Neural cell (in vitro differentiated cells): ENCODE measurements around the gene C9orf72. TPM values are rescaled to one million over a fixed set of nuclear protein-coding genes. Genes with fewer than 3 reads are reported as not detected.

Experiments used
- H2AFZ ChIP-seq: fragments of 200-600, 300-800 bp; sonication (generic), shearing (Covaris generic); 2 replicates; pipeline ENCODE4 v1.6.0; 2014; ENCODE audit warnings: low read depth, mild to moderate bottlenecking, antibody characterized with exemption, low read length, moderate library complexity
- H3F3A ChIP-seq: fragments of 200-600 bp; shearing (Covaris generic); 2 replicates; pipeline ENCODE4 v1.6.1; 2016; ENCODE audit warnings: mild to moderate bottlenecking, moderate library complexity, mixed read lengths, antibody characterized with exemption, low read length; ENCODE audit not compliant: insufficient read depth, poor library complexity, severe bottlenecking
- H3K27ac ChIP-seq: fragments of 200-600, 300-800 bp; sonication (generic), shearing (Covaris generic); 2 replicates; pipeline ENCODE4 v1.5.1; 2014; ENCODE audit warnings: mild to moderate bottlenecking, low read length, moderate library complexity
- H3K27me3 ChIP-seq: fragments of 300-800, 200-600 bp; sonication (generic), shearing (Covaris generic); 2 replicates; pipeline ENCODE4 v1.6.0; 2014; ENCODE audit warnings: mild to moderate bottlenecking, low read depth, low read length, moderate library complexity; ENCODE audit not compliant: insufficient read depth
- H3K36me3 ChIP-seq: fragments of 300-800, 200-600 bp; sonication (generic), shearing (Covaris generic); 2 replicates; pipeline ENCODE4 v1.5.1; 2014; ENCODE audit warnings: mild to moderate bottlenecking, antibody characterized with exemption, low read length, moderate library complexity; ENCODE audit not compliant: insufficient read depth
- H3K4me2 ChIP-seq: fragments of 300-800, 200-600 bp; sonication (generic), shearing (Covaris generic); 2 replicates; pipeline ENCODE4 v1.6.0; 2014; ENCODE audit warnings: mild to moderate bottlenecking, low read length
- H3K4me3 ChIP-seq: fragments of 300-800, 200-600 bp; sonication (generic), shearing (Covaris generic); 2 replicates; pipeline ENCODE4 v1.5.1; 2014; ENCODE audit warnings: mild to moderate bottlenecking, low read length, moderate library complexity
- H3K79me2 ChIP-seq: fragments of 200-600 bp; shearing (Covaris generic); replicated peaks from 2 replicates; pipeline ENCODE4 v1.6.0; 2014; ENCODE audit warnings: mild to moderate bottlenecking, low read length, moderate library complexity; ENCODE audit not compliant: insufficient read depth
- H3K9ac ChIP-seq: fragments of 300-800, 200-600 bp; sonication (generic), shearing (Covaris generic); 2 replicates; pipeline ENCODE4 v1.6.1; 2016; ENCODE audit warnings: mild to moderate bottlenecking, low read length, mixed read lengths
- H3K9me2 ChIP-seq: fragments of 200-600 bp; shearing (Covaris generic); 2 replicates; pipeline ENCODE4 v1.6.1; 2016; ENCODE audit warnings: mild to moderate bottlenecking, low read length, mixed read lengths; ENCODE audit not compliant: insufficient read depth
- H3K9me3 ChIP-seq: fragments of 200-600, 300-800 bp; sonication (generic), shearing (Covaris generic); 2 replicates; pipeline ENCODE4 v1.6.1; 2016; ENCODE audit warnings: mild to moderate bottlenecking, mixed run types, low read length, moderate library complexity, mixed read lengths
- H4K20me1 ChIP-seq: fragments of 200-600 bp; shearing (Covaris generic); 2 replicates; pipeline ENCODE4 v1.6.1; 2016; ENCODE audit warnings: mild to moderate bottlenecking, mixed run types; ENCODE audit not compliant: insufficient read depth
- EP300 ChIP-seq: fragments of 450-650 bp; conservative IDR thresholded peaks from 2 replicates; pipeline ENCODE4 v1.6.1; 2014; ENCODE audit warnings: antibody characterized with exemption, mild to moderate bottlenecking, moderate library complexity; ENCODE audit not compliant: poor library complexity, severe bottlenecking
- EZH2 ChIP-seq: fragments of 200-600, 300-800 bp; shearing (Covaris generic), sonication (generic); IDR thresholded peaks from 2 replicates; pipeline ENCODE4 v1.6.1; 2014; ENCODE audit warnings: antibody characterized with exemption, low read length, borderline replicate concordance, mild to moderate bottlenecking; ENCODE audit not compliant: insufficient read depth, poor library complexity, severe bottlenecking
- MXI1 ChIP-seq: fragments of 450-650 bp; conservative IDR thresholded peaks from 2 replicates; pipeline ENCODE4 v1.6.1; 2014; ENCODE audit warnings: antibody characterized with exemption, mild to moderate bottlenecking; ENCODE audit not compliant: poor library complexity, severe bottlenecking
- POLR2AphosphoS5 ChIP-seq: IDR thresholded peaks from 2 replicates; pipeline ENCODE4 v1.6.1; 2012
- RAD21 ChIP-seq: fragments of 450-650 bp; conservative IDR thresholded peaks from 2 replicates; pipeline ENCODE4 v1.6.1; 2014; ENCODE audit warnings: antibody characterized with exemption, mild to moderate bottlenecking, moderate library complexity
- SMC3 ChIP-seq: fragments of 450-650 bp; conservative IDR thresholded peaks from 2 replicates; pipeline ENCODE4 v1.6.1; 2014; ENCODE audit warnings: antibody characterized with exemption, mild to moderate bottlenecking, moderate library complexity; ENCODE audit not compliant: poor library complexity
- TAF1 ChIP-seq: IDR thresholded peaks from 2 replicates; pipeline ENCODE4 v1.6.1; 2012; ENCODE audit warnings: low read depth
- polyA plus RNA-seq: library from polyadenylated mRNA; depleted of rRNA; stranded (reverse); fragments of >200 nt; gene quantifications from 2 replicates; pipeline ENCODE4 v1.2.3, GENCODE V29; 2014
- TF ChIP-seq, protein P1 (sequence below): fragments of 450-650 bp; IDR thresholded peaks from 2 replicates; pipeline ENCODE4 v1.5.1; 2014; ENCODE audit warnings: antibody characterized with exemption, mild to moderate bottlenecking, moderate library complexity; ENCODE audit not compliant: poor library complexity, severe bottlenecking
- TF ChIP-seq, protein P2 (sequence below): IDR thresholded peaks from 2 replicates; pipeline ENCODE4 v1.6.1; 2012; ENCODE audit warnings: borderline replicate concordance

Gene C9orf72
- polyA plus RNA-seq, 1 donor from 2014 or later: 166 TPM

DNA sequence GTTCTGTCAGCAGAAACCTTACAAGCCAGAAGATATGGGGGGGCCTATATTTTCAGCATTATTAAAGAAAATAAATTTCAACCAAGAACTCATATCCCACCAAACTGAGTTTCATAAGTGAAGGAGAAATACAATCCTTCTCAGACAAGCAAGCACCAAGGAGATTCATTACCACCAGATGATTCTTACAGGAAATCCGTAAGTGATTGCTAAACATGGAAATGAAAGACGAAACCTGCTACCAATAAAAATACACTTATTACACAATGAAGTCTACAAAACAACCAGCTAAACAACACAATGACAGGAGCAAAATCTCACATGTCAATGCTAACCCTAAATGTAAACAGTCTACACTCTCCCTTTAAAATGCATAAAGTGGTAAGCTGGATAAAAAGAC, 17.8 kb upstream of the C9orf72 start:
- Histone ChIP-seq H3K9me3 (no peaks in the 10 kb centered on the region), H3K79me2 (no peaks in the 10 kb centered on the region), H3K9me2 (no peaks in the 10 kb centered on the region), H4K20me1 (no peaks in the 10 kb centered on the region), H3K27me3 (no peaks in the 10 kb centered on the region), H3K27ac (no peak overlapping the region), H3K4me3 (no peak overlapping the region), H3K36me3 (no peaks in the 10 kb centered on the region), H3K9ac (no peak overlapping the region), H3F3A (no peaks in the 10 kb centered on the region), H3K4me2 (no peak overlapping the region), H2AFZ (no peak overlapping the region)
- TF ChIP-seq EZH2: no peak
- TF ChIP-seq, protein P1, sequence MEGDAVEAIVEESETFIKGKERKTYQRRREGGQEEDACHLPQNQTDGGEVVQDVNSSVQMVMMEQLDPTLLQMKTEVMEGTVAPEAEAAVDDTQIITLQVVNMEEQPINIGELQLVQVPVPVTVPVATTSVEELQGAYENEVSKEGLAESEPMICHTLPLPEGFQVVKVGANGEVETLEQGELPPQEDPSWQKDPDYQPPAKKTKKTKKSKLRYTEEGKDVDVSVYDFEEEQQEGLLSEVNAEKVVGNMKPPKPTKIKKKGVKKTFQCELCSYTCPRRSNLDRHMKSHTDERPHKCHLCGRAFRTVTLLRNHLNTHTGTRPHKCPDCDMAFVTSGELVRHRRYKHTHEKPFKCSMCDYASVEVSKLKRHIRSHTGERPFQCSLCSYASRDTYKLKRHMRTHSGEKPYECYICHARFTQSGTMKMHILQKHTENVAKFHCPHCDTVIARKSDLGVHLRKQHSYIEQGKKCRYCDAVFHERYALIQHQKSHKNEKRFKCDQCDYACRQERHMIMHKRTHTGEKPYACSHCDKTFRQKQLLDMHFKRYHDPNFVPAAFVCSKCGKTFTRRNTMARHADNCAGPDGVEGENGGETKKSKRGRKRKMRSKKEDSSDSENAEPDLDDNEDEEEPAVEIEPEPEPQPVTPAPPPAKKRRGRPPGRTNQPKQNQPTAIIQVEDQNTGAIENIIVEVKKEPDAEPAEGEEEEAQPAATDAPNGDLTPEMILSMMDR: no peak
- no peak for TF ChIP-seq POLR2AphosphoS5
- no peak for TF ChIP-seq EP300
- no peak for TF ChIP-seq SMC3
- TF ChIP-seq TAF1: no peak
- TF ChIP-seq, protein P2, sequence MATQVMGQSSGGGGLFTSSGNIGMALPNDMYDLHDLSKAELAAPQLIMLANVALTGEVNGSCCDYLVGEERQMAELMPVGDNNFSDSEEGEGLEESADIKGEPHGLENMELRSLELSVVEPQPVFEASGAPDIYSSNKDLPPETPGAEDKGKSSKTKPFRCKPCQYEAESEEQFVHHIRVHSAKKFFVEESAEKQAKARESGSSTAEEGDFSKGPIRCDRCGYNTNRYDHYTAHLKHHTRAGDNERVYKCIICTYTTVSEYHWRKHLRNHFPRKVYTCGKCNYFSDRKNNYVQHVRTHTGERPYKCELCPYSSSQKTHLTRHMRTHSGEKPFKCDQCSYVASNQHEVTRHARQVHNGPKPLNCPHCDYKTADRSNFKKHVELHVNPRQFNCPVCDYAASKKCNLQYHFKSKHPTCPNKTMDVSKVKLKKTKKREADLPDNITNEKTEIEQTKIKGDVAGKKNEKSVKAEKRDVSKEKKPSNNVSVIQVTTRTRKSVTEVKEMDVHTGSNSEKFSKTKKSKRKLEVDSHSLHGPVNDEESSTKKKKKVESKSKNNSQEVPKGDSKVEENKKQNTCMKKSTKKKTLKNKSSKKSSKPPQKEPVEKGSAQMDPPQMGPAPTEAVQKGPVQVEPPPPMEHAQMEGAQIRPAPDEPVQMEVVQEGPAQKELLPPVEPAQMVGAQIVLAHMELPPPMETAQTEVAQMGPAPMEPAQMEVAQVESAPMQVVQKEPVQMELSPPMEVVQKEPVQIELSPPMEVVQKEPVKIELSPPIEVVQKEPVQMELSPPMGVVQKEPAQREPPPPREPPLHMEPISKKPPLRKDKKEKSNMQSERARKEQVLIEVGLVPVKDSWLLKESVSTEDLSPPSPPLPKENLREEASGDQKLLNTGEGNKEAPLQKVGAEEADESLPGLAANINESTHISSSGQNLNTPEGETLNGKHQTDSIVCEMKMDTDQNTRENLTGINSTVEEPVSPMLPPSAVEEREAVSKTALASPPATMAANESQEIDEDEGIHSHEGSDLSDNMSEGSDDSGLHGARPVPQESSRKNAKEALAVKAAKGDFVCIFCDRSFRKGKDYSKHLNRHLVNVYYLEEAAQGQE: no peak
- TF ChIP-seq RAD21: no peak
- TF ChIP-seq MXI1: no peak

DNA sequence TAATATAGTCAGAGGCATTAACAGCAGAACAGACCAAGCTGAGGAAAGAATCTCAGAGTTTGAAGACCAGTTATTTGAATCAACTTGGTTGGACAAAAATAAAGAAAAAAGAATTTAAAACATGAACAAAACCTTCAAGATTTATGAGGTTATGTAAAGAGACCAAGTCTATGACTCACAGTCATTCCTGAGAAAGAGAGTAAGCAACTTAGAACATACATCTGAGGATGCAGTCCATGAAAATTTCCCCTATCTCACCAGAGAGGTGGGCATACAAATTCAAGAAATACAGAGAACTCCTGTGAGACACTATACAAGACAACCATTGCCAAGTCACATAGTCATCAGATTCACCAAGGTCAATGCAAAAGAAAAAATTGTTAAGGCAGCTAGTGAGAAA, 17.4 kb upstream of the C9orf72 start:
- no peak overlapping the region for H3K4me3 ChIP-seq
- TF ChIP-seq TAF1 (no peak), RAD21 (no peak), EZH2 (no peak), SMC3 (no peak), EP300 (no peak)
- TF ChIP-seq, protein P1: no peak
- no peaks in the 10 kb centered on the region for H3K9me3 ChIP-seq
- no peaks in the 10 kb centered on the region for H3K79me2 ChIP-seq
- no peaks in the 10 kb centered on the region for H3K36me3 ChIP-seq
- H3K9ac ChIP-seq: no peak overlapping the region
- H3K4me2 ChIP-seq: no peak overlapping the region
- no peaks in the 10 kb centered on the region for H3K27me3 ChIP-seq
- no peaks in the 10 kb centered on the region for H3F3A ChIP-seq
- no peaks in the 10 kb centered on the region for H4K20me1 ChIP-seq
- H3K27ac ChIP-seq: no peak overlapping the region
- H3K9me2 ChIP-seq: no peaks in the 10 kb centered on the region
- no peak overlapping the region for H2AFZ ChIP-seq
